HG03439 (cell line): ENCODE data around the gene MON1B.
"Not testable (repeated sequence)": the region's sequence is repeated elsewhere in the genome, so short reads cannot be mapped to it uniquely, and the experiment has no call there.

ENCODE experiments used
- ATAC-seq: cut with Tn5 transposase; IDR thresholded peaks from one replicate; pipeline ENCODE4 v1.9.1; 2021; ENCODE audit warnings: mild to moderate bottlenecking, moderate library complexity; ENCODE audit not compliant: unreplicated experiment

Gene MON1B

DNA sequence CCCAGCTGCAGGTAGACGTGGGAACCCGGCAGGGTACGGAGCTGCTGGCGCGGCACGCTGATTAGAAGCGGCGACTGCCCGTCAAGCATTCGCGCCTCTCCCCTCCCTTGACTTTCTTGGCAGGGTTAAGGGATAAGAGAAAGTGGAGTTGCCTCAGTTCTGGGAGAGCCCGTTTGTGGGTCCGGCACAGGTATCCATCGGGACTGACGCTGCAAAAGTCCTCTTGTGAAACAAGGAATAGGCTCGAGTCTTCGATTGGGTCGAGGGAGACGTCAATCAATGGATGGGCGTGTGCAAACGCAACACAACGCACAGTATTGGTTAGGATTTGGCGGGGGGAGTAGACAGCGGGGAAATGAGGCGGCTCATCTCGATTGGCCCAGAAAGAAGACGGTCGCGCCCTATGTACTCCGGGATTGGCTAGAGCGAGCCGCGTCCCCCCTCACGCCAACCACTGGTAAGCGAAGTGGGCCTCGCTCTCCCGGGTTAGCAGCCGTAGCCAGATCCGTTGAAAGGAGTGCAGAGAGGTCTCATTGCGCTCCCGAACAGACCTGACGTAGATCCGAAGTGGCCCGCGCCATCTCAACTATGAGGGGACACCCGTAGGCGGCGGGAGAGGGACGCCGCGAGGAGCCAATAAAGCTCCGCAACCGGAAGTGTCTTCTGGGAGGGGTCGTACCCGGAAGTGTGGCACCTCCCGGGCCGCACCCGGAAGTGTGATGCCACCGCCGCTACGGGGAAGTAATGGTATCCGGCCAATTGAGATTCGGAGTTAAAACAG lies at the start of gene MON1B:
Gene MON1B, plus strand, starts transcription at position 713 of the 781 bp plus-strand sequence. CDS start 296 bp downstream, outside the sequence.
- ATAC-seq = peak; percentile 98

DNA sequence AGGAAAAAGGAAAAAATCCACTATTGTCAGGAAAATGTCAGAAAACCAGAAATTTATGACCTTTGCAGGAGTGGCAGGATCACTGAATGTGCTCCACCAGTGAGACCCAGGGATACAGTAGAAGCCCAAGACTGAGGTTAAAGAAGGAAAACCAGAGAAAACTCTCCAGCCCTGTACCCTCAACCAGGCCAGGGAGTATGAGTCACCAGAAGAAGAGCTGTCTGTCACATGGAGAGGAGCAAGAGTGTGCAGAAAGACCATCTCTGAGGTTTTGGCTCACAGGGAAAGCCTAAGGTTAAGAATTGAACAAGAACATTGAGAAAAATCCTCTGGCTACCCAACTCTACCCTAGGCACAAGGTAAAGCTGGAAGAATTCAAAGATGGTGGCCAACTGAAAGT lies 47.6 kb upstream of the MON1B start:
- ATAC-seq = no peak

DNA sequence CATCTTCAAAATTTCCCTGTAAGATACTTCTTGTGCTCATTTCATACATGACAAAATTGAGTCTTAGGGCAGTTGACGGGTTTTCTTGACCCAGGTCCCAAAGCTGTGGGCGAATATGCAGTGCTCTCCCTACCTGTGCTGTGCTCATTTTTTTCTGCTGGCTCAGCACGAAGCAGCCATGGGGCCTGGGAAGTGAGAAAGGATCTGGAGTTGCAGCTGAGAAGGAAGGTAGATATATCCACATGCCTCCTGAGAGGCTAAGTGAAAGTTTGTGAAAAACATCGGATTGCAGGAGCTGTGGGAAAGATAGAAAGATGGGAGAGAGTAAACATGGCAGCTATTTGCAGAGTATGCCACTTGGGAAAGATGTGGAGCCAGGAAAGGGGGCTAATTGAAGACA lies 42.9 kb upstream of the MON1B start:
- ATAC-seq = no peak

DNA sequence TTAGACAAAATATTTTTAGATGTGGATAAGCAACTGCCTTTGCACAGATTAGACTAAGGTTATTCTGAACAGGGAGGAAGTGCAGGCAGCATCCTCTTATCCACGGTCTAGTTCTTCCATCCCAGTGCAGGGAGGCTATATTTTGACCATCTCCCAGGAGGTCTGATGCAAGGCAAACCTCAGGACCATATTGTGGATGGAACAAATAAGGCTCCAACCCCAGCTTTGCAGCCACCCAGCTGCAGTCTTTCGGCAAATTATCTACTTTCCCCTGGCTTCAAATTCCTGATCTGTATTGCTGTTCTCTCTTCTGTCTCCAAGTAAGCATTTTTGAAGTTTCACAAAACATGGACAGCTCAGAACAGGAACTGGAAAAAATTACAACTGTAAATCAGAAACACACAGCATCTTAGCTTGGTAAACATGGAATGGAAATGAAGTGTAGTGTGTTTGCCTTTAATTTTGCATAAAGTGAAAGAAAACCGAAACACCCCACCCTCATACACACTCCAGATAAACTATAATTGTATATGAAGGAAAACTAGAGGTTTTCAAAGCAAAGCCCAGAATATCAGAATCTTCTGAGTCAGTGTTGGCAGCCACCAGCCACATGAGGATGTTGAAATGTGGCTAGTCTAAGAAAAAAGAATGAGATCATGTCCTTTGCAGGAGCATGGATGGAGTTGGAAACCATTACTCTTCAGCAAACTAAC lies 33.5 kb upstream of the MON1B start:
- no peak for ATAC-seq

DNA sequence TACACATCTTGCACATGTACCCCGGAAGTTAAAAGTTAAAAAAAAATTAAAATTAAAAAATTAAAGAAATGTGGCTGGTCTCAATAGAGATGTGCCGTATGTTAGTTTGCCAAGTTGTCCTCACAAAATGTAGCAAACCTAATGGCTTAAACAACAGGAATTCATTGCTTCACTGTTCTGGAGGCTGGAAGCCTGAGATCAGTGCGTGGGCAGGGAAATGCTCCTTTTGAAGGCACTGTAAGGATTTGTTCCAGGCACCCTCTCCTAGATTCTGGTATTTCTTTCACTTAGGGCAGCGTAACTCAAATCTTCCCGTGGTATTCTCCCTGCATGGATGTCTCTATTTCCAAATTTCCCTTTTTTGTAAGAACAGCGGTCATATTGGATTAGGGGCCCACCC lies 32.7 kb upstream of the MON1B start:
- ATAC-seq = no peak

DNA sequence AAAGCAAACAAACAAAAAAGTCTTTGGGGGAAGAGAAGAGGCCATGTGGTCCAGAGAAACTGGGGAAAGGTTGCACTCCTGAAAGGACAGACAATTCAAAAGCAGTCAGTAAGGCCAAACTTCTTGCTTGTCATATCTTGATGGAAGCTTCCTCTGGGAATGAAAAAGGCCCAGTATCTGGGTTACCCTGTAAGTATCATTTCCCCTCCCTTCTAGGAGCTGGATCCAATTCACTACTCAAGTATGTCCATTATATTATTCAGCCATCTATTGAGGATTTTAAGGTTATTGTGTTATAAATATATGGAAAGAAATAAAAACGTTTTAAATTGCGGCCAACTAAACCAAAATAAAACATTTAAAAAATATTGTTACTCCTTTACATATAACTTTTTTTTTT lies 26.0 kb upstream of the MON1B start:
- ATAC-seq = no peak

DNA sequence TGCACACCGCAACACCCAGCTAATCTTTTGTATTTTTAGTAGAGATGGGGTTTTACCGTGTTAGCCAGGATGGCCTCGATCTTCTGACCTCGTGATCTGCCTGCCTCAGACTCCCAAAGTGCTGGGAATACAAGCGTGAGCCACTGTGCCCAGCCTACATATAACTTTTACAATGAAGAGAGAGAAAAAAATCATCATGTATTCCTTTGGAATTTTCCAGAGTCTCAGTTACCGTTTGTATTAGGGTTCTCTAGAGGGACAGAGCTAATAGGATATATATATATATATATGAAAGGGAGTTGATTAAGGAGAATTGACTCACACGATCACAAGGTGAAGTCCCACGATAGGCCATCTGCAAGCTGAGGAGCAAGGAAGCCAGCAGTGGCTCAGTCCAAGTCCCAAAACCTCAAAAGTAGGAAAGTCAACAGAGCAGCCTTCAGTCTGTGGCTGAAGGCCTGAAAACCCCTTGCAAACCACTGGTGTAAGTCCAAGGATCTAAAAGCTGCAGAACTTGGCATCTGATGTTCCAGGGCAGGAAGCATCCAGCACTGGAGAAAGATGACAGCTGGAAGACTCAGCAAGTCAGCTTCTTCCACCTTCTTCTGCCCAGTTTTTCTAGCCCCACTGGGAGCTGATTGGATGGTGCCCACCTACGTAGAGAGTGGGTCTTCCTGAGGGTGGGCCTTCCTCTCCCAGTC lies 25.3 kb upstream of the MON1B start:
- not testable (repeated sequence) for ATAC-seq

DNA sequence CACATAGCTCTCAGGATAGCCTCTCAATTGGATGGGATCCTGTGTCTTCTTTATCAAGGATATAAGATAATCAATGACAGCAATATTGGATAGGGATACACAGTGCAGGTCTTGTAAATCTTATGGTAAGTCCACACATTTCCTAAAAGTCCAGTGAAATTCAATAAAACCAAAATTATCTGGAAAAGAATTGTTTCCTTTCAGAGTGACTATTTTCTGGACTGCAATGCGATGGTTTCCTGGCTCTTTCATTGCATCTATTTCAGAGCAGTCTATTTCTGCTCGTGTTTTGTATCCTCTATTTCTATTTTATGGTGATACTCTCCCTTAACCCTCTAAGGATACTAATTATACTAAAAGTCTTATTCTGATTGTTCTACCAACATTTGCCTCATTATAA lies 24.3 kb upstream of the MON1B start:
- no peak for ATAC-seq

DNA sequence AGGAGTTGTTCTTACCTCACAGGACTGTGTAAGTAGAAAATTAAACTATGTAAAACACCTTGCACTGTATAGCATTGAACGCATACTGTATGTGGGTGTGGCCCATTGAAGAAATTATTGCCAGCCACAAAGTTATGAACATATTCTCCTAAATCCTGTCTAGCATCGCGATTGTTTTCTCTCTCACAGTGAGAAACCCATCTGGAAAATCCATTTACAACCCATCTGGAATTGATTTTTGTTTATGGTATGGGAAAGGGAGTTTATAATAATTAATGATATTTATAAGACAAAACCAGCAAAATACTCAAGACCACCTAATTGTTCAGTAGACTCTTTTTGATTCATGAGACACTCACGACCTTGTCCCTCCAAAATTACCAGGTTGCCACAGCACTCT lies 22.1 kb upstream of the MON1B start:
- ATAC-seq = no peak

DNA sequence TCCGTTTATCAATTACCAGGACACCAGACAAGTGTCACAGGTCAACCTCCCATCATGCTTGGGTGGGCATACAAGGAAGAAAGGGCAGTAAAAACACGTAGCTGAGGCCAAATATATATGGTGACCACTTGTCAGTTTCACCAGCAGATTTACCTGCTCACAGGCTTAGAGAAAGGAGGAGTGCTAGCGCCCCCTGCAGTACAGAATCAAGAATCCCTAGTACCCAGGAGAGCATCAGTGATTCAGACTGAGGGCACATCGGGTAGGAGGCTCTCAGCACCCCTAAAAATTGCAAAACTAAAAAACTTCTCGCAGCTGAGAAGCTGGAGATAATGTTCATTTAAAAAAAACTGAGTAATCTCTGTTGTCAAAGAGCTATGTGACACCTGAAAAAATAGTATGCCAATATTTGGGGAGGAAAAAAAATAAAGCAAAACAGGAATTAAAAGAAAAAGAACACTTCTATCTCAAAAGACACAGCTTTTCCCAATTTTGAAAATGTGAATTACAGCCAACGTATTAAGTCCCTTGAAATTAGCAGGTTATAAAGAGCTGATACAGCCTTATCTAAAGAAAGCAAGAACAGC lies 21.2 kb upstream of the MON1B start:
- peak; percentile 83 for ATAC-seq

DNA sequence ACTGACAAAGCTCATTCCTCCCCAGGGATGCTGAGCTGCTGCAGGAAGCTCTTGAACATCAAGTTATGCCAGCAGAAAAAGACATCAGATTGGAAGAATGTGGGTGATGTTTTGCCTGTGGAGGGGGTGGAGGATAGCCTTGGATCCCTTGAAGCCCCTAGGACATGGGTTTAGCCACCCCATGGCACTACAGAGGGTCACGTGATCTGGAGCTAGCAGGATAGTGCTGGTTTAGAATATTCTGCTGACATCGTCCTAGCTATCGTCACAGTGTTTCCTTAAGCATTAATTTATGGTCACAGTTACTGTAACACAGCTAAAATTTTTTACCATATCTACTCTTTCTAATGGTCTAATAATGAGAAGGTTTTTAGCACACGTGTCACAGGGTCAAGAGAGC lies 20.2 kb upstream of the MON1B start:
- no peak for ATAC-seq

DNA sequence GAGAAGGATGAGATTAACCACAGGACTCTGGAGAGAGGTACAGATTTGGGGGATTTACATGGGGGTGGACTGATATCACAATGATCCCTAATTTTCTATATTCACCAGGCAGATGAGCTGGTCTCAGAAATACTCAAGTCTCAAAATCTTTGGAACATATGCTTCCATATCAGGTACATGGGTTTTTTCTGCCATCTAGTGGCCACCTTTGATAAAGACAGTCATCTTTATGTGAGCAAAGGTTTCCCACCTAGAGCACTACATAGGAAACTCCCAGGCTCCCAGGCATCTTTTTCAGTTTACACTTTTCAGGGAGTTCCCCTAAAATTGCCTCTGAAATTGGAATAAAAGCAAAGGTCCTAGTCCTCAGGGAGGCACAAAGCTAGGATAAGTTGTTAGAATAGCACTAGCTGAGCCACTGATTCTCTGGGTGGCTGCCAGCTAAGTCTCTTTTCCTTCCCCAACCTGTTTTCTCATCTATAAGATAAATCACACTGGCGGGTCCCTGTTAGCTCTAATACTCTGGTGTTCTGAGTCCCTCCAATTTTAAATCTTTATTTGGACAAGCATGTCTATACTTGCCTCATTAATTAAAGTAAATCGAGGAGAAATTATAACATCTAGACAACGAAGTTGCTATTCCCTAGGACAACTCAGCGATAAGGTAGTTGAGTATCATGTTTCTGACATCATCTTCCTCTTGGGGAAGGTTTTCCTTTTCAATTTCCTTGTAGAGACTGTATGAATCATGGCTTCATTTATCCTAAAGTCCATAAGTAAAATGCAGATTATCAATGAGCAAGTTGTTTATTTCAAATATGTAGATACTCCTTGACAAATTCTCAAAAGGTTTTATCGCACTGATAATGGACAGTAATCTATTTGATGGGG lies 19.0 kb upstream of the MON1B start:
- ATAC-seq = no peak

DNA sequence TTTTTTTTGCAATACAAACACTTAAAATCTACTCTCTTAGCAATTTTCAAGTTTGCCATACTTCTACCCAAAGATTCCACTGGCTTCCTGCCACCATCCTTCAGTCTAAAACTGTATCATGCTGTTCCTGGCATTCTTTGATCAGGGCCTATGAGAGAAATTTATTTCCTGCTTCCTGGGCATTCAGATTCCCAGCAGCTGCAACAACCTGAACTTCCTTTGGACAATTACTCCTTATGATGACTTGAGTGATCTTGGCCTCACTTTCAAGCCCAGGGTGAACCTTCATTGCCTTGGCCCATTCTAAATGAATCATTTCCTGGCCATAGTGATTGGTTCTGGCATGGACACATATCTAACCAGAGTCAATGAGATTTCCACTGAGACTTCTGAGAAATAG lies 18.0 kb upstream of the MON1B start:
- ATAC-seq = no peak

DNA sequence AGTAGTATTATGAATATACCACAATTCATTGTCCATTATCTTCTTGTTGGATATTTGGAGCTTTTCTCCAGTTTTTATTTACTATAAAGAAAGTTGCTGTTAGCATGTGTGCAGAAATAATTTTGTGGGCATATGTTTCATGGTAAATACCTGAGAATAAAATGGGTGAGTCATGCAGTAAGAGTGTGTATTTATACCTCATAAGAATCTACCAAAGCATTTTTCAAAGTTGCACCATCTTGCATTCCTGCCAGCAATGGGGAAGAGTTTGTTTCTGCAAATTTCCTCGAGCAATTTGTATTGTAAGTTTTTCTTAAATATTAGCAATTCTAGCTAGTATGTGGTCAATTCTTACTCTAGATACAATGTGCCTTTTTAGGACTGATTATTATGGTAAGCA lies 7.9 kb upstream of the MON1B start:
- no peak for ATAC-seq

DNA sequence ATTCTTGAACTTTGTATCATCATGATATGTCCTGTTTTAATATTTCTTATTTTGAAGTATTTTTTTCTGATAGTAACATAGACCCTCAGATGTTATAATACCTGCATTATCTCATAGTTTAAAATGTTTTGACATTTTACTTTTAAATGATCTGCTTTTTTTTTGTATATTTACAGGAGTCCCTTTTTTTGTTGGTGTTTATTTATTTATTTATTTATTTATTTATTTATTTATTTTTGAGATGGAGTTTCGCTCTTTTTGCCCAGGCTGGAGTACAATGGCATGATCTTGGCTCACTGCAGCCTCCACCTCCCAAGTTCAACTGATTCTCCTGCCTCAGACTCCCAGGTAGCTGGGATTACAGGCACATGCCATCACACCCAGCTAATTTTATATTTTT lies 4.7 kb upstream of the MON1B start:
- not testable (repeated sequence) for ATAC-seq

DNA sequence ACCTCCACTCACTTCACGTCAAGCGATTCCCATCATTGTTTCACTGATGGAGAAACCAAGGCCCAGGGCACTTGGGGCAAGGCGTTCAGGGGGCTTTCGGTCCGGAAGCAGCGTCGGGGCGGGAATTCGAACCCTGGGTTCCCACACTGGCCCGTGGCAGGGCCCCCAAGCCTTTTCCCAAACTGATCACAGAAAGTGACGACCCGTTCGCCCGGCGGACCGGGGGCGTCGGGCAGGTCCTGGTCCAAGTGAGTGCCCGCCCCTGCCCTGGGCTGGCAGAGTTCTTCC lies 856 bp upstream of the MON1B start:
- ATAC-seq = no peak

DNA sequence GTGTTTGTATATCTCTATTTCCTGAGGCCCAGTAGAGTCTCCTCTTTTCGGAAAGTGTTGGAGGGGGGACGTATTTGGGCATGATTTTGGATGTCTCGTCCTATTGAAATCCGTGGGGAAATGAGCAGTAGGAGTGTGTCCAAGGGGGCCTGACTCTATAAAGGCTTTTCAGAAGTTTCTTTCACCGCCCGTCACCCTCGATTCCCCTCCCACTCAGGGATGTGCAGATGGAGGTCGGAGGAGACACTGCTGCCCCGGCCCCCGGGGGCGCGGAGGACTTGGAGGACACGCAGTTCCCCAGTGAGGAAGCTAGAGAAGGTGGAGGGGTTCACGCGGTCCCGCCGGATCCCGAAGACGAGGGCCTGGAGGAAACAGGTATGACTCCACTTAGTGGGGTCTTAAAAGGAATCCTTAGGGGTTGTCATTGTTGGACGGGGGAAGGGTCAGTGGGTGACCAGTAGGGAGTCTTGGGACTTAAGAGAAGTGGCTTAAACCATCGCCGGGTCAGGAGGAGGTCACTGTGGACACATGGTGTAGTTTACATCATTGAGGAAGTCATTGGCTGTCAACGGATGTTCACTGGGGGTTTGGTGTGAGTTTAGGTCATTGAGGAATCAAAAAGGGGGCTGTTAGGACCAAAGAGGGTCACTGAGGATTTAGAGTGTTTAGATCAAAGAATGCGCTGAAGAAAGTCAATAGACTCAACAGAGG lies 424 bp downstream of the MON1B start:
- peak; percentile 0 for ATAC-seq

DNA sequence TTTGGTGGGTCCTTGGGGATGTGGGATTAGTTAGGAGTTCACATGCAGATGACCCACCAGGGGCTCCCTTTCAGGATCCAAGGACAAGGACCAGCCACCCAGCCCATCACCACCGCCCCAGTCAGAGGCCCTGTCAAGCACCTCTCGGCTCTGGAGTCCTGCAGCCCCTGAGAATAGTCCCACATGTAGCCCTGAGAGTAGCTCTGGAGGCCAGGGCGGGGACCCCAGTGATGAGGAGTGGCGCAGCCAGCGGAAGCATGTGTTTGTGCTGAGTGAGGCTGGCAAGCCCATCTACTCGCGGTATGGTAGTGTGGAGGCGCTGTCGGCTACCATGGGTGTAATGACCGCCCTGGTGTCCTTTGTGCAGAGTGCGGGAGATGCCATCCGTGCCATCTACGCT lies 2.4 kb downstream of the MON1B start:
- ATAC-seq = no peak

DNA sequence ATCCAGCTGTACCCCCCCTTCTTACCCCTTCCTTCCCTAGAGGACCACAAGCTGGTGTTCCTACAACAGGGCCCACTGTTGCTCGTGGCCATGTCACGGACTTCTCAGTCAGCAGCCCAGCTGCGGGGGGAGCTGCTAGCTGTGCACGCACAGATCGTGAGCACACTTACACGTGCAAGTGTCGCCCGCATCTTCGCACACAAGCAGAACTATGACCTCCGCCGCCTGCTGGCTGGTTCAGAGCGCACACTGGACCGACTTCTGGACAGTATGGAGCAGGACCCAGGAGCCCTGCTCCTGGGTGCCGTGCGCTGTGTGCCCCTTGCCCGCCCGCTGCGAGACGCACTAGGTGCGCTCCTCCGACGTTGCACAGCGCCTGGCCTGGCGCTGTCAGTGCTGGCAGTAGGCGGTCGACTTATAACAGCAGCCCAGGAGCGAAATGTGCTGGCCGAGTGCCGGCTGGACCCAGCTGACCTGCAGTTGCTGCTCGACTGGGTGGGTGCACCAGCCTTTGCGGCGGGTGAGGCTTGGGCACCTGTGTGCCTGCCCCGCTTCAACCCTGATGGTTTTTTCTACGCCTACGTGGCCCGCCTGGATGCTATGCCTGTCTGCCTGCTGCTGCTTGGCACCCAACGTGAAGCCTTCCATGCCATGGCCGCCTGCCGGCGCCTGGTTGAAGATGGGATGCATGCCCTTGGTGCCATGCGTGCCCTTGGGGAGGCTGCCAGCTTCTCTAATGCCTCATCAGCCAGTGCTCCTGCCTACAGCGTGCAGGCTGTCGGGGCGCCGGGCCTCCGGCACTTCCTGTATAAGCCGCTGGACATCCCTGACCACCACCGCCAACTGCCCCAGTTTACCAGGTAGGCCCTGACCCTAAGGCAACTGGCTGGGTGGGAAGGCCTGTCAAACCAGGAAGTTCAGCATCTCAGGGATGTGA lies 3.6 kb downstream of the MON1B start:
- no peak for ATAC-seq
